Measurements from ENCODE around the gene DUOX1. TPM values are rescaled to one million over a fixed set of nuclear protein-coding genes. Genes with fewer than 3 reads are reported as not detected.

Gene DUOX1
- total and polyA plus RNA-seq, 2 of the 13 experiments (the other 11 are each of a cell fraction or from before 2014, with no cell fraction given) = 0.03 TPM; not detected in 1

GRCh38 chr15:45164914-45165313, 35.1 kb downstream of the DUOX1 start (continued):
- TF ChIP-seq ZBTB25 (CRISPR knock-in tag; IDR thresholded peaks at IDR 0.05) (no peak), ZNF503 (CRISPR knock-in tag; IDR thresholded peaks at IDR 0.05) (no peak), MEF2D (CRISPR knock-in tag; IDR thresholded peaks at IDR 0.05) (no peak), FOXJ3 (CRISPR knock-in tag; IDR thresholded peaks at IDR 0.05; ENCODE audit: borderline replicate concordance) (no peak), SNAPC5 (CRISPR knock-in tag; IDR thresholded peaks at IDR 0.05; ENCODE audit: borderline replicate concordance) (no peak), ATF7 (IDR thresholded peaks at IDR 0.05) (no peak), ATF7 (CRISPR knock-in tag; IDR thresholded peaks at IDR 0.05) (no peak), NONO (IDR thresholded peaks at IDR 0.05) (no peak), NONO (CRISPR knock-in tag; conservative IDR thresholded peaks at IDR 0.05) (no peak), NR2C2 (CRISPR knock-in tag; IDR thresholded peaks at IDR 0.05; ENCODE audit: borderline replicate concordance) (no peak), EHMT2 (IDR thresholded peaks at IDR 0.05; ENCODE audit: borderline replicate concordance, low read depth, low read length) (no peak), ZNF484 (CRISPR knock-in tag; IDR thresholded peaks at IDR 0.05; ENCODE audit: borderline replicate concordance, low read depth) (no peak), CBX5 (CRISPR knock-in tag; IDR thresholded peaks at IDR 0.05; ENCODE audit: borderline replicate concordance) (no peak), KDM5A (IDR thresholded peaks at IDR 0.05; ENCODE audit: borderline replicate concordance, low read length) (no peak)
